GM12801 (cell line): ENCODE measurements around the gene SH3BGRL2.

ENCODE experiments used
- TF ChIP-seq, protein P1 (sequence below): IDR thresholded peaks from one replicate; pipeline ENCODE4 v1.5.1; 2011; ENCODE audit warnings: control low read depth; ENCODE audit not compliant: insufficient read length; ENCODE audit errors: extremely low read depth

SH3BGRL2 gene

DNA sequence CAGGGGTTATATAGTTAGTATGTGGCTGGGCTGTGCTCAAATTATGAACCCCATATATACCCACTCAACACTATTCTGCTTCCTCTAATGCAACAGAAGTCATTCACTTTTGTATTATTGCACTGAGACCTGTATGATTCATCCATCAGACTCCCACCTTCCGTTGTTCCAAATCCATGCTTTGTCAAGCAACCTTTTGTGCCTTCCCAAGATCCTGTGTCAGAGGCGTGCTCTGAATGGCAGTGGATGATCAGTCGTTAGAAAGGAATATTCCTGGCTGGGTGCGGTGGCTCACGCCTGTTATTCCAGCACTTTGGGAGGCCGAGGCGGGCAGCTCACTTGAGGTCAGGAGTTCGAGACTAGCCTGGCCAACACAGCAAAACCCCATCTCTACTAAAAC lies 103.2 kb downstream of the SH3BGRL2 start:
- TF ChIP-seq, protein P1, sequence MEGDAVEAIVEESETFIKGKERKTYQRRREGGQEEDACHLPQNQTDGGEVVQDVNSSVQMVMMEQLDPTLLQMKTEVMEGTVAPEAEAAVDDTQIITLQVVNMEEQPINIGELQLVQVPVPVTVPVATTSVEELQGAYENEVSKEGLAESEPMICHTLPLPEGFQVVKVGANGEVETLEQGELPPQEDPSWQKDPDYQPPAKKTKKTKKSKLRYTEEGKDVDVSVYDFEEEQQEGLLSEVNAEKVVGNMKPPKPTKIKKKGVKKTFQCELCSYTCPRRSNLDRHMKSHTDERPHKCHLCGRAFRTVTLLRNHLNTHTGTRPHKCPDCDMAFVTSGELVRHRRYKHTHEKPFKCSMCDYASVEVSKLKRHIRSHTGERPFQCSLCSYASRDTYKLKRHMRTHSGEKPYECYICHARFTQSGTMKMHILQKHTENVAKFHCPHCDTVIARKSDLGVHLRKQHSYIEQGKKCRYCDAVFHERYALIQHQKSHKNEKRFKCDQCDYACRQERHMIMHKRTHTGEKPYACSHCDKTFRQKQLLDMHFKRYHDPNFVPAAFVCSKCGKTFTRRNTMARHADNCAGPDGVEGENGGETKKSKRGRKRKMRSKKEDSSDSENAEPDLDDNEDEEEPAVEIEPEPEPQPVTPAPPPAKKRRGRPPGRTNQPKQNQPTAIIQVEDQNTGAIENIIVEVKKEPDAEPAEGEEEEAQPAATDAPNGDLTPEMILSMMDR: no peak

DNA sequence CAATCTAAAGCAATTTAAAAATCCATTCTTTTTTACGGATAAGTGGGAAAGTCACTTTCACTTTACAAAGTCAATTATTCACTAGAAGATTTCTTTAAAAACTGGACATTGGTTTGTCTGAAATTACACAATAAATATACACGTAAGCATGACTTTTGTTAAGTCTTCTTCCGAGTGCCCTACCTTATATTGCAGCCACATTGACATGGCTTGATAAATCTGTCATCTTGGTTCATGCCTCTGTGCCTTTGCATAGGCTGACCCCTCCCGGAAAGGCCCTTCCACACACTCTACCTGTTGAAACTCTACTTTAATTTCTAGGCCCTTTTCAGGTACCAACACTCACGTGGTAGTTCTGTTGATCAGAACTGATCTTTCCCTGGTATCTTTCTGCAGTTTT lies 104.1 kb downstream of the SH3BGRL2 start:
- TF ChIP-seq, protein P1: no peak

DNA sequence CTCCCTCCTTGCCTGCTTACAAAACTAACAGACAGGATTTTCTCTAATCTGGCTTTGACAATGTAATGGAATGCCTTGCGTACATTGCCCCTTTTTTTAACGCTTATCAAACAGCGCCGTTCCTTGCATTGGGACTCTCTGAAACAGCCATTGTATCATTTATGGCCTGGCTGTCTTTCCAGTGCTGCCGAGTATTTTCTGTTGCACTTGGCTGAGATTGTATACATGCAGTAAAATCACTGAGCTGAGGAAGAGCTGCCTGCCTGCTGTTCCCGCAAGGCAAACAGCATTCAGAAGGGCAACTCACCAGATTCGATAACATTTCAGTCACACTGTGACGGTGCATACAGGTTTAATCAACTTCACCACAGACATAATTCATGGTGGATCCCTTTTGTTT lies 106.0 kb downstream of the SH3BGRL2 start:
- TF ChIP-seq, protein P1: no peak

DNA sequence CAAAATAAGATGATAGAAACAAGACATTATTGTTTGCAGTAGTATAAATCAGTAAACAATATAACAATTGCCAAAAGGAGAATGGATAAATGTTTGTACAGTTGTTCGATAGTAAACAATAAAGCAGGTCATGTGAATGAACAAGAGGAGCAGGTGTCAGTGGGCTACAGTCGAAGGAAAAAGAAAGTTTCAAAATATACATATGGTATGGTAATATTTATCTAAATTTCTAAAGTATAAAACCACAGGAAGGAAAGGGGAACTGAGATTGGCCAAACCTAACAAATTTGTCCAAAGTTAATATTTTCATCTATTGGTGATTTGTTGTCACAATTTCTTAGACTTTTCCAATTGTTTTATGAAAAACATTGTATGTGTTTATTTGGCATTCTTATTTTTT lies 110.9 kb downstream of the SH3BGRL2 start:
- TF ChIP-seq, protein P1: no peak

DNA sequence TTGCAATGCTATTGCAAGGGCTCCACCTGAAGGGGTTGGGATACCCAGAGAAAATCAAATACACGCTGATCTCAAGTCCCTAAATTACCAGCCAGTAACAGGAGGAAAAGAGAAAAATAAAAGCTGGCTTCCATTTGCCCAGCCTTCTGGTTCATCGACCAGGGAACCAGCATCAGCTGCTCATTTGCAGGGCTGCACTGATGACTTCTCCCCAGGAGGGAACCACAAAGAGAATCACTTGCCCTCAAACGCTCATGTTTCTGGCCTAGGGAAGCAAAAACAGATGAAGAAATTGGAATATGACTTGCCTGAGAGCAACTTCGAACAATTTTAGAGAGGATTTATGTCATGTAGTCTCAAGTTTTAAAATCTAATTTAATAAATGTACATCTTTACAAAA lies 119.7 kb downstream of the SH3BGRL2 start:
- TF ChIP-seq, protein P1: no peak
